ENCODE measurements around the gene SIK3.

The SIK3 gene

GRCh38 chr11:116888024-116888423 lies 210.2 kb downstream of the SIK3 start:
- no peak for DNase-seq

- DNase-seq = no peak
Measured at GRCh38 chr11:116885951-116886655, 212.1 kb downstream of the SIK3 start.

GRCh38 chr11:116882386-116882785 lies 215.8 kb downstream of the SIK3 start:
- no peak for DNase-seq

- DNase-seq = no peak
Measured at GRCh38 chr11:116881143-116881542, 217.1 kb downstream of the SIK3 start.

- DNase-seq = no peak
Measured at GRCh38 chr11:116879800-116880625, 218.2 kb downstream of the SIK3 start.

- no peak for DNase-seq
Measured at GRCh38 chr11:116876656-116877055, 221.6 kb downstream of the SIK3 start.

GRCh38 chr11:116875194-116875593 lies 223.0 kb downstream of the SIK3 start:
- no peak for DNase-seq

GRCh38 chr11:116874251-116874650 lies 224.0 kb downstream of the SIK3 start:
- no peak for DNase-seq

GRCh38 chr11:116873381-116873780 lies 224.8 kb downstream of the SIK3 start:
- DNase-seq = no peak

GRCh38 chr11:116871248-116871647 lies 227.0 kb downstream of the SIK3 start:
- DNase-seq = no peak

GRCh38 chr11:116870054-116870453 lies 228.2 kb downstream of the SIK3 start:
- no peak for DNase-seq

- no peak for DNase-seq
Measured at GRCh38 chr11:116869610-116870009, 228.6 kb downstream of the SIK3 start.

- DNase-seq = no peak
Measured at GRCh38 chr11:116868066-116868465, 230.2 kb downstream of the SIK3 start.

- DNase-seq = no peak
Measured at GRCh38 chr11:116867619-116868018, 230.6 kb downstream of the SIK3 start.

- no peak for DNase-seq
Measured at GRCh38 chr11:116866804-116867455, 231.3 kb downstream of the SIK3 start.

GRCh38 chr11:116865696-116866095 lies 232.5 kb downstream of the SIK3 start:
- DNase-seq = no peak

- no peak for DNase-seq
Measured at GRCh38 chr11:116864531-116864930, 233.7 kb downstream of the SIK3 start.

GRCh38 chr11:116862951-116863350 lies 235.3 kb downstream of the SIK3 start:
- no peak for DNase-seq

- DNase-seq = no peak
Measured at GRCh38 chr11:116862185-116862584, 236.0 kb downstream of the SIK3 start.

- no peak for DNase-seq
Measured at GRCh38 chr11:116861539-116861938, 236.7 kb downstream of the SIK3 start.

GRCh38 chr11:116860303-116860702 lies 237.9 kb downstream of the SIK3 start:
- no peak for DNase-seq

- no peak for DNase-seq
Measured at GRCh38 chr11:116859175-116859574, 239.1 kb downstream of the SIK3 start.

- DNase-seq = no peak
Measured at GRCh38 chr11:116857936-116858335, 240.3 kb downstream of the SIK3 start.

GRCh38 chr11:116857316-116857715 lies 240.9 kb downstream of the SIK3 start:
- no peak for DNase-seq

All from activated CD8-positive, alpha-beta memory T cell treated with anti-CD3 and anti-CD28 coated beads for 24 hours (primary cell).